Measurements from ENCODE around the gene RTN4. TPM values are rescaled to one million over a fixed set of nuclear protein-coding genes. Genes with fewer than 3 reads are reported as not detected.

RTN4 gene
- total and polyA plus RNA-seq, 2 donors from 2014 or later: 296 to 329 TPM

- Histone ChIP-seq H3K4me1 (ENCODE audit: control insufficient read depth in 2 of 3, insufficient read depth in 2 of 3, low read depth in 1 of 3, low read length in 3 of 3) (peaks cover 0 to 4% (median 0%) of the 10 kb centered on the region in 3 donors), H3K36me3 (ENCODE audit: control insufficient read depth in 2 of 3, insufficient read depth in 3 of 3, low read length in 3 of 3) (no peaks in the 10 kb centered on the region), H3K9me3 (ENCODE audit: control insufficient read depth in 2 of 3, insufficient read depth in 1 of 3, low read length in 3 of 3) (no peaks in the 10 kb centered on the region), H3K4me3 (ENCODE audit: low read length in 3 of 3) (no peak overlapping the region), H3K27me3 (ENCODE audit: control insufficient read depth, insufficient read depth, low read length) (no peaks in the 10 kb centered on the region), H3K9ac (ENCODE audit: low read length in 3 of 3) (no peak overlapping the region), H3K27ac (ENCODE audit: low read depth in 2 of 2, low read length in 2 of 2) (no peak overlapping the region)
- TF ChIP-seq CTCF (IDR thresholded peaks at IDR 0.05; ENCODE audit: borderline replicate concordance, extremely low read depth, insufficient read depth): no peak
- intact Hi-C loops (cut with DNase I): no loop called here
- DNase-seq: no peak
- no peak for FAIRE-seq
Measured at GRCh38 chr2:54948120-54948519, 102.1 kb downstream of the RTN4 start.

- no peak overlapping the region for H3K4me3 ChIP-seq (ENCODE audit: low read length in 3 of 3)
- intact Hi-C loops (cut with DNase I): no loop called here
- TF ChIP-seq CTCF (IDR thresholded peaks at IDR 0.05; ENCODE audit: borderline replicate concordance, extremely low read depth, insufficient read depth): no peak
- no peaks in the 10 kb centered on the region for H3K36me3 ChIP-seq (ENCODE audit: control insufficient read depth in 2 of 3, insufficient read depth in 3 of 3, low read length in 3 of 3)
- FAIRE-seq (no peak), DNase-seq (no peak)
- H3K27me3 ChIP-seq (ENCODE audit: control insufficient read depth, insufficient read depth, low read length): no peaks in the 10 kb centered on the region
- H3K9ac ChIP-seq (ENCODE audit: low read length in 3 of 3): no peak overlapping the region
- no peaks in the 10 kb centered on the region for H3K9me3 ChIP-seq (ENCODE audit: control insufficient read depth in 2 of 3, insufficient read depth in 1 of 3, low read length in 3 of 3)
- peaks cover 0 to 4% (median 0%) of the 10 kb centered on the region in 3 donors for H3K4me1 ChIP-seq (ENCODE audit: control insufficient read depth in 2 of 3, insufficient read depth in 2 of 3, low read depth in 1 of 3, low read length in 3 of 3)
- no peak overlapping the region for H3K27ac ChIP-seq (ENCODE audit: low read depth in 2 of 2, low read length in 2 of 2)
Measured at GRCh38 chr2:54947646-54948045, 102.6 kb downstream of the RTN4 start.

GRCh38 chr2:54947136-54947535, 103.1 kb downstream of the RTN4 start:
- Histone ChIP-seq H3K9me3 (ENCODE audit: control insufficient read depth in 2 of 3, insufficient read depth in 1 of 3, low read length in 3 of 3) (no peaks in the 10 kb centered on the region), H3K9ac (ENCODE audit: low read length in 3 of 3) (no peak overlapping the region), H3K27me3 (ENCODE audit: control insufficient read depth, insufficient read depth, low read length) (no peaks in the 10 kb centered on the region), H3K36me3 (ENCODE audit: control insufficient read depth in 2 of 3, insufficient read depth in 3 of 3, low read length in 3 of 3) (no peaks in the 10 kb centered on the region), H3K4me1 (ENCODE audit: control insufficient read depth in 2 of 3, insufficient read depth in 2 of 3, low read depth in 1 of 3, low read length in 3 of 3) (peaks cover 0 to 4% (median 0%) of the 10 kb centered on the region in 3 donors), H3K27ac (ENCODE audit: low read depth in 2 of 2, low read length in 2 of 2) (no peak overlapping the region), H3K4me3 (ENCODE audit: low read length in 3 of 3) (no peak overlapping the region)
- intact Hi-C loops (cut with DNase I): no loop called here
- no peak for TF ChIP-seq CTCF (IDR thresholded peaks at IDR 0.05; ENCODE audit: borderline replicate concordance, extremely low read depth, insufficient read depth)
- no peak for DNase-seq
- no peak for FAIRE-seq

- DNase-seq: no peak
- H3K9me3 ChIP-seq (ENCODE audit: control insufficient read depth in 2 of 3, insufficient read depth in 1 of 3, low read length in 3 of 3): no peaks in the 10 kb centered on the region
- H3K9ac ChIP-seq (ENCODE audit: low read length in 3 of 3): no peak overlapping the region
- peaks cover 0 to 4% (median 0%) of the 10 kb centered on the region in 3 donors for H3K4me1 ChIP-seq (ENCODE audit: control insufficient read depth in 2 of 3, insufficient read depth in 2 of 3, low read depth in 1 of 3, low read length in 3 of 3)
- H3K36me3 ChIP-seq (ENCODE audit: control insufficient read depth in 2 of 3, insufficient read depth in 3 of 3, low read length in 3 of 3): no peaks in the 10 kb centered on the region
- intact Hi-C loops (cut with DNase I): no loop called here
- FAIRE-seq: no peak
- TF ChIP-seq CTCF (IDR thresholded peaks at IDR 0.05; ENCODE audit: borderline replicate concordance, extremely low read depth, insufficient read depth): no peak
- no peak overlapping the region for H3K4me3 ChIP-seq (ENCODE audit: low read length in 3 of 3)
- H3K27ac ChIP-seq (ENCODE audit: low read depth in 2 of 2, low read length in 2 of 2): no peak overlapping the region
- no peaks in the 10 kb centered on the region for H3K27me3 ChIP-seq (ENCODE audit: control insufficient read depth, insufficient read depth, low read length)
Measured at GRCh38 chr2:54946220-54946805, 103.9 kb downstream of the RTN4 start.
